Measurements from ENCODE around the gene BST1.

The BST1 gene

DNA sequence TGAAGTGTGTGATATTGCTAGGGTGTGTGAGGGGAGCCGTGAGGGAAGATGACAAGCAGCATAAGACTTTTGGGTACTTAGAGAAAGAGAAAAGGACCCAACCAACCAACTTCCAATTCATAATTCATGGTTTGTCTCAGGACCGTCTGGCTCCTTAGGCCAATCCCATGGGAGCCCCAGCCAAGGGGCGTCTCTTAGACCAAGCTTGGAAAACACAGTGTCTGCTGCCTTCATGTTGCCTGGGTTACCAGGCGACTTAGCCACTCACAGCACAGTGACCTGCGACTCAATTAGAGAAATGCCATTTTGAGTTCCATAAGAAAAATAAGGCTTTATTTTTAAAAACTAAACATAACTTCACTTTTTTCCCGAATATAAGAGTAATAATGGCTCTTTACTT is 32.7 kb downstream of the BST1 start:
- no peak overlapping the region for H3K4me3 ChIP-seq (ENCODE audit: low read length)
- TF ChIP-seq, protein P1, sequence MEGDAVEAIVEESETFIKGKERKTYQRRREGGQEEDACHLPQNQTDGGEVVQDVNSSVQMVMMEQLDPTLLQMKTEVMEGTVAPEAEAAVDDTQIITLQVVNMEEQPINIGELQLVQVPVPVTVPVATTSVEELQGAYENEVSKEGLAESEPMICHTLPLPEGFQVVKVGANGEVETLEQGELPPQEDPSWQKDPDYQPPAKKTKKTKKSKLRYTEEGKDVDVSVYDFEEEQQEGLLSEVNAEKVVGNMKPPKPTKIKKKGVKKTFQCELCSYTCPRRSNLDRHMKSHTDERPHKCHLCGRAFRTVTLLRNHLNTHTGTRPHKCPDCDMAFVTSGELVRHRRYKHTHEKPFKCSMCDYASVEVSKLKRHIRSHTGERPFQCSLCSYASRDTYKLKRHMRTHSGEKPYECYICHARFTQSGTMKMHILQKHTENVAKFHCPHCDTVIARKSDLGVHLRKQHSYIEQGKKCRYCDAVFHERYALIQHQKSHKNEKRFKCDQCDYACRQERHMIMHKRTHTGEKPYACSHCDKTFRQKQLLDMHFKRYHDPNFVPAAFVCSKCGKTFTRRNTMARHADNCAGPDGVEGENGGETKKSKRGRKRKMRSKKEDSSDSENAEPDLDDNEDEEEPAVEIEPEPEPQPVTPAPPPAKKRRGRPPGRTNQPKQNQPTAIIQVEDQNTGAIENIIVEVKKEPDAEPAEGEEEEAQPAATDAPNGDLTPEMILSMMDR (conservative IDR thresholded peaks at IDR 0.05; ENCODE audit: low read depth, low read length) = no peak
- no peak for DNase-seq (ENCODE audit: low read depth)

DNA sequence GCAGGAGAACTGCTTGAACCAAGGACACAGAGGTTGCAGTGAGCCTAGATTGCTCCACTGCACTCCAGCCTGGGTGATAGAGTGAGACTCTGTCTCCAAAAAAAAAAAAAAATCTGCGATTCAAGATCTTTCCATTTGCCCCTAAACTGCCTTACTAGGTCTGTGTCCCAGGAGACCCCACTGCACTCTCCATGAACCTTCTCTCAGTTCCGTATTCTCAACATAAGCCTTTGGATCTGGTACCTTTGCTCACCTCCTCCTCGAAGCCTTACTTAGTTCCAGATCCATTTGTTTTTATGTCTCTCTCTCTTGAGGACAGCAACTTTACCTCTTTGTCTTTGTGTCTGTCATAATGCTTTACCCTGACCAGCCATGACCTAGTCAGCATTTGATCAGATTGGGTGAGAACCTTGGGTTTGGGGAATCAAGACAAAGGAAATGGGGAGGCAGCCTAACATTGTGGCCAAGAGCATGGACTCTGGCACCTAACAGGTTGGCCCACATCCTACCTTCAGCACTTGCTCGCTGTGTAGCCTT is 33.7 kb downstream of the BST1 start:
- TF ChIP-seq, protein P1 (conservative IDR thresholded peaks at IDR 0.05; ENCODE audit: low read depth, low read length) = no peak

DNA sequence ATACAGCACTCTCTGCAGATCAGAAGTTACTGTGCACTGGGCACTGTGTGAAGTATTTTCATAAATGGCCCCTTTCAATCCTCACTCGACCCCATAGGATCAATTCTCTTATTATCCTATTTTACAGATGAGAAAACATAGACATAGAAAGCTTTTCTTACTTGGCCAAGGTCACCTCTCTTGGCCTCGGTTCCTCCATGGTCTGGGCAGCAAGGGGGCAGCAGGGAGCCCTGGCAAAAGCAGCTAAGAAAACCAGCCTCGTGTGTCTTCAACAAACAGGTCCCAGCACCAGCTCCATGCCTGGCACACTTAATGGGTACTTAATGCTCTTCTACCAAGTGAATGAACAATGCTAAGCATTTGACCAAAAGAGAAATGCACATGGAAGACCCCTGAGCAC is 34.4 kb downstream of the BST1 start:
- H3K4me3 ChIP-seq (ENCODE audit: low read length) = no peak overlapping the region
- TF ChIP-seq, protein P1 (conservative IDR thresholded peaks at IDR 0.05; ENCODE audit: low read depth, low read length) = peak; percentile 23
- DNase-seq (ENCODE audit: low read depth) = no peak

More for the DNA sequence above, 33.7 kb downstream of the BST1 start:
- no peak for DNase-seq (ENCODE audit: low read depth)
- H3K4me3 ChIP-seq (ENCODE audit: low read length) = no peak overlapping the region

DNA sequence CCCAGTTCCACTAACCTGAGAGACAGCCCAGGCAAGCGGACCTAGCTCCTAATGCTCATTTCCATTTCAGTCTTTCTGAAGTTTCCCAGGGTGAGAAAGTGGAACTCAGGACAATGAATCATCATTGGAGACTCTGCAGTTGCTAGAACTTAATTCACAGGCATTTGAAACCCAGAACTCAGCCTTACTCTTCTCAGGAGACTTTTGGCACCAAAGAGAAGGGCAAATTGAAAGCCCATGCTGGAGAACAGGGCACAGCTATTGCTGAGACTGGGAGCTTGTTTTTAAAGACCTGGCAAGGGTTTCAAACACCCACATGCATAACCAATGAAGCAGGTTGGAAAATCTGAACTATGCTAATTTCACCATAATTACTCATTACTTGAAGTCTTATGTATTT is 36.0 kb downstream of the BST1 start:
- no peak for DNase-seq (ENCODE audit: low read depth)
- no peak overlapping the region for H3K4me3 ChIP-seq (ENCODE audit: low read length)
- TF ChIP-seq, protein P1 (conservative IDR thresholded peaks at IDR 0.05; ENCODE audit: low read depth, low read length) = no peak

DNA sequence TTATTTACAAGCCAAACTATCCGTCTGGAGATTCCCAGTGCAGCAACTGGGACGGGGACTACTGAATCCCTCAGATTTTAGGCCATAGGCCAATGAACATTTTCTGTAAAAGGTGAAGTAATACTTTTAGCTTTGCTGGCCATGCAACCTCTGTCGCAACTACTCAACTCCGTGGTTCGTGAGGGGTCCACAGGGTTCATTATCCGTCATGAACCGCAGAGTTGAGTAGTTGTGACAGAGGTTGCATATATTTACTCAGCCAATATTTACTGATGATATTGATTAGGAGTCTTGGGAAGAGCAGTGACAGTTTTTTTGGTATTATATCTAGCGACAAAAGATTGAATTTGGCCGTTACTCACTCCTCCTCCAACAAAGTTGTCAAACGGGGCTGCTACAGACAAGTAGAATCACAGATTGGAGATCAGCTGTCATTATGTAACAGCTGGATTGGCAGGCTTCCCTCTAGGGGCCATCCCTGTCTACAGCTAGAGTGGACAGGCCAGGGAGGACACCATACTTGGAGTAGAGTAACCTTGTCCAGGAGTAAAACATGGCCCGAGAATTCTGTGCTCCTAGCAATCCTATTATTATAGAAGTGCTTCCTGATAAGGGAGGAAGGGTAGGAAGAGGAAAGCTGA is 38.0 kb downstream of the BST1 start:
- DNase-seq (ENCODE audit: low read depth) = no peak
- TF ChIP-seq, protein P1 (conservative IDR thresholded peaks at IDR 0.05; ENCODE audit: low read depth, low read length) = no peak
- no peak overlapping the region for H3K4me3 ChIP-seq (ENCODE audit: low read length)

DNA sequence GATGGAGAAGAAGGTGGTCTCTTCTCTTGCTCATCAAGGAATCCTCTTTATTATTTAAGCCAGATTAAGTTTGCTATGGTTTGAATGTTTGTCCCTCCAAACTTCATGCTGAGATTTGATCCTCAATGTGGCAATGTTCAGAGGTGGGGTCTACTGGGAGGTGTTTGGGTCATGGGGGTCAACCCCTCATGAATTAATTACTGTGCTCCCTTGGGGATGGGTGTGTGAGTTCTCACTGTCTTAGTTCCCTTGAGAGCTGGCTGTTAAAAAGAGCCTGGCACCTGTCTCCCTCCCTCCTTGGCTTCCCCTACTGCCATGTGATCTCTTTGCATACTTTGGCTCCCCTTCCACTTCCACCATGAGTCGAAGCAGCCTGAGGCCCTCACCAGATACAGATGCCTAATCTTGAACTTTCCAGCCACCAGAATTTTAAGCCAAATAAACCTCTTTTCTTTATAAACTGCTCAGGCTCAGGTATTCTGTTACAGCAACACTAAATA is 39.3 kb downstream of the BST1 start:
- no peak overlapping the region for H3K4me3 ChIP-seq (ENCODE audit: low read length)
- no peak for DNase-seq (ENCODE audit: low read depth)
- TF ChIP-seq, protein P1 (conservative IDR thresholded peaks at IDR 0.05; ENCODE audit: low read depth, low read length) = no peak

DNA sequence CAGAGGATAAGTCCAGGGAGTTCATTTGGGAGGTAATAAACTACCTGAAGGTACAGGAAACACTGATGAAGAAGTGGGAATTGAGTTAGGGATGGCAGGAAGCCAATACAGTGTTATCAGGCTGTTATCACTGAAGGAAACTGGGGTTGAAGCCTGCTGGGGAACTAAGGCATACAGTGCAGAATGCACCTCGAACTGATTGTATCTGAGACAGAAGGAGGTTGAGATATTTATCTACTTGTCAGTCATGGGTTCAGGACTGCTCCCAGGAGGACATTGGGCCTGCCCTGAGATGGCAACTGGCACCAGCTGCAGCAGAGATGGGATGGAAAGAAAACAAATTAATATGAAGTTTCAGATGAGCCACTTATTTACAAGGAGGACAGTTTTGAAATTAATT is 39.8 kb downstream of the BST1 start:
- TF ChIP-seq, protein P1 (conservative IDR thresholded peaks at IDR 0.05; ENCODE audit: low read depth, low read length) = no peak
- no peak for DNase-seq (ENCODE audit: low read depth)
- no peak overlapping the region for H3K4me3 ChIP-seq (ENCODE audit: low read length)
